ENCODE measurements around the gene ILF3. TPM values are rescaled to one million over a fixed set of nuclear protein-coding genes. Genes with fewer than 3 reads are reported as not detected.
"Not testable (repeated sequence)": the region's sequence is repeated elsewhere in the genome, so short reads cannot be mapped to it uniquely, and the experiment has no call there.

Gene ILF3
- total RNA-seq, 4 donors from 2014 or later: 71.8 to 122 (median 97.3) TPM

DNA sequence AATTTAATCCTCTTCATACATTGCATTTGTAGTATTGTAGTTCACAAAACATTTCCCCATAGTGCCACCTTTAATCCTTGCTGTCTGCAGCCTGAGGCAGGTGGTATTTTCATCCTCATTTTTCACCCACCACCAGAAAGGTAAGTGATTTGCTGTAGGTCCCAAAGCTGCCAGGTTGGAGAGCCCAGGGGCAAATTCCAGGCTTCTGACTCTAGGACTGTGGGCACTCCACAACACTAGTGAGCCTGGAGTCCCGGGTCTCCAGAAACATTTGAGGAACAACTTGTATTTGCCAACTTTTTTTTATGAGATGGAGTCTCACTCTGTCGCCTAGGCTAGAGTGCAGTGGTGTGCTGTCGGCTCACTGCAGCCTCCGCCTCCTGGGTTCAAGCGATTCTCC, 6.2 kb downstream of the ILF3 start:
- 67 to 76% methylated on average over 5 of the region's 5 CpGs for WGBS, 2 donors
- no peak for DNase-seq (ENCODE audit: low spot score in 2 of 2)

DNA sequence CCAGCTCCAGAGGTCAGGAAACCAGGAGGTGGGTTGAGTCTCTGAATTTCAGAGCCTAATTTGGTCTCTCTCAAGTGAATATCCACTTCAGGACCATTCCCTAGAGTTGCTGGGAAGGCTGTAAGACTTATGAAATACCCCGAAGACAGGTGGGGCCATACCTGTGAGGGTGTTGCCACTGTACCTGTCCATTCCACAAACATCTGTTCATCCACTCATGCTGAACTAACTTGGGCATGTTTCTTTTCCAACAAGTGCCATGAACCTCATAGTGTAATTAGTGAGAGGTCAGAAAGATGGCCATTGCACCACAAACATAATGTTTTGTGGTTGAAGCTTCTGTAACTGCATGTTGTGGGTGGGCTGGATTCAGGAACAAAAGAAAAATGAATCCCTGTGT, 7.8 kb downstream of the ILF3 start:
- WGBS, 2 donors: 60 to 78% methylated on average over 1 of the region's 1 CpG
- no peak for DNase-seq (ENCODE audit: low spot score in 2 of 2)
- intact Hi-C loops (cut with DNase I; ENCODE audit: low total_unique reads): no loop called here
- H3K4me3 ChIP-seq (ENCODE audit: low read depth, poor library complexity, severe bottlenecking): no peak overlapping the region
- TF ChIP-seq POLR2A (IDR thresholded peaks at IDR 0.05): no peak
- no peak for TF ChIP-seq CTCF (IDR thresholded peaks at IDR 0.05)

More for the DNA sequence above, 6.2 kb downstream of the ILF3 start:
- no peak overlapping the region for H3K4me3 ChIP-seq (ENCODE audit: low read depth, poor library complexity, severe bottlenecking)
- intact Hi-C loops (cut with DNase I; ENCODE audit: low total_unique reads): no loop called here
- TF ChIP-seq CTCF (IDR thresholded peaks at IDR 0.05): no peak
- TF ChIP-seq POLR2A (IDR thresholded peaks at IDR 0.05): no peak

DNA sequence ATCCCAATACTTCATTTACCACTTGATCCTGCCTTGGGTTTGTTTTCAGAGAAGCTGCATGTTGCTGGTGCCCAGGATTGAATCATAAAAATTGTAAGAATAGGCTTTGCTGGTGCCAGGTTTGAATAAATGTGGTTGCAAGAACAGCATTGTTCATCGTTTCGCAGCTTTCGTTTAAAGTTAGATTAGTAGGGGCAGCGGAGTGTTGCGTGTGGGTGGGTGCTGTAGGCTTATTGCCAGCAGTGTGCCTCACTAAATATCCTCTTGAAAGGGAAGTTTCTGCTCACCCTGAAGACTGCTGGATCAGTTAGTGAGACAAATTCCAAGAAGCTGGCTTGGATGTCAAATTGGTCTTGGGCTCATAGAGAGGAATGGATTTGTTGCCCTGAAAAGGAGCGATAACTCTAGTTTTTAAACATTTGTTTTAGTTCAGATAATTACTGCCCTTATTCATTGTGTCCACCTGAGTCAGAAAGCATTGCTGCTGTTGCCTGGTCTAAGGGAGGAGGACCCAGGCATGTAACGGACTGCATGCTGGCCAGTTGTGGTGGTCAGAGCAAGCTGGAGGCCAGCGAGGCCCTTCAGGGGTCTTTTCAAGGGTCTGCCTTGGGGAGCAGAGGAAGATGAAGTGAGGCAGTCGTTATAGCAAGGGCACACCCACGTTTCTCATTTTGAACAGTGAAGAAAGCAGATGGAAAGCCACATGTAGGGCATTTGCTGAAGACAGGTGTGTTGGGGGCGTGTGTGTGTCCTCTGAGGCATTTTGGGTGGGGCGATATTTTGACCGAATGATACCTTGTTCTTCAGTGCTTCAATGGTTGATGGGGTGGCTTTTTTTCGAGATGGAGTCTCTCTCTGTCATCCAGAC, 8.5 kb downstream of the ILF3 start:
- H3K4me3 ChIP-seq (ENCODE audit: low read depth, poor library complexity, severe bottlenecking): no peak overlapping the region
- 57% methylated on average over 14 of the region's 14 CpGs for WGBS, 2 donors
- intact Hi-C loops (cut with DNase I; ENCODE audit: low total_unique reads): no loop called here
- DNase-seq (ENCODE audit: low spot score in 2 of 2): no peak
- TF ChIP-seq POLR2A (IDR thresholded peaks at IDR 0.05) (no peak), CTCF (IDR thresholded peaks at IDR 0.05) (no peak)

GRCh38 chr19:10663252-10663563, 9.1 kb downstream of the ILF3 start:
- intact Hi-C loops (cut with DNase I; ENCODE audit: low total_unique reads); H3K4me3 ChIP-seq (ENCODE audit: low read depth, poor library complexity, severe bottlenecking); DNase-seq (ENCODE audit: low spot score in 2 of 2): not testable (repeated sequence)
- WGBS, 2 donors: 88 to 93% methylated on average over 16 of the region's 16 CpGs

- TF ChIP-seq CTCF (IDR thresholded peaks at IDR 0.05) (no peak), POLR2A (IDR thresholded peaks at IDR 0.05) (no peak)
- no peak overlapping the region for H3K4me3 ChIP-seq (ENCODE audit: low read depth, poor library complexity, severe bottlenecking)
- WGBS, 2 donors: 74 to 86% methylated on average over 6 of the region's 6 CpGs
- intact Hi-C loops (cut with DNase I; ENCODE audit: low total_unique reads): no loop called here
- no peak for DNase-seq (ENCODE audit: low spot score in 2 of 2)
Observed at GRCh38 chr19:10667867-10668266, 13.7 kb downstream of the ILF3 start.

DNA sequence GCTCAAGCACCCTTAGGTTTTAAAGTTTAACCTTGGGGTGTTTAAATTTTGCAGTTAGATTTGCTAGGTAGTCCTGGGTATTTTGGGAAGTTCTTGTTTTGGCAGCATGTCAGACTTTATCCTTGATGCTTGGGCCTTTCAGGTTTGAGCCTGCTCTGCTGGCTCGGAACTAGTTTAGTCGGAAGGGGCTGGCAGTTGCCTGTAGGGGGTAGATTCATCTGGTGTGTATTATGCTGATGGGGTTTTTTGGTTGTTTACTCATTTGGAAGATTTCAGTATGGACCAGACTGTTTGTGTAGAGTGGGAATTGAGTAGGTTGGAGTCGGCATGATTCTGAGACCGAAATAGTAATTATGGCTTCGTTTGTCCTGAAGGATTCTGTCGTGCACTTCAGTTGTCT, 15.1 kb downstream of the ILF3 start:
- H3K4me3 ChIP-seq (ENCODE audit: low read depth, poor library complexity, severe bottlenecking): no peak overlapping the region
- TF ChIP-seq POLR2A (IDR thresholded peaks at IDR 0.05) (no peak), CTCF (IDR thresholded peaks at IDR 0.05) (no peak)
- 53 to 55% methylated on average over 6 of the region's 6 CpGs for WGBS, 2 donors
- intact Hi-C loops (cut with DNase I; ENCODE audit: low total_unique reads): no loop called here
- DNase-seq (ENCODE audit: low spot score in 2 of 2): no peak

All from lower leg skin (tissue), 4 donors.